GM18907 (cell line): ENCODE results near the gene MVD.

ENCODE experiments used
- ATAC-seq: cut with Tn5 transposase; IDR thresholded peaks from one replicate; pipeline ENCODE4 v1.9.1; 2021; ENCODE audit warnings: mild to moderate bottlenecking, moderate library complexity; ENCODE audit not compliant: unreplicated experiment

MVD gene

GRCh38 chr16:88697116-88697830 is 34.4 kb upstream of the MVD start:
- ATAC-seq = no peak

- no peak for ATAC-seq
These were observed 33.5 kb upstream of the MVD start for GRCh38 chr16:88696441-88696840.

DNA sequence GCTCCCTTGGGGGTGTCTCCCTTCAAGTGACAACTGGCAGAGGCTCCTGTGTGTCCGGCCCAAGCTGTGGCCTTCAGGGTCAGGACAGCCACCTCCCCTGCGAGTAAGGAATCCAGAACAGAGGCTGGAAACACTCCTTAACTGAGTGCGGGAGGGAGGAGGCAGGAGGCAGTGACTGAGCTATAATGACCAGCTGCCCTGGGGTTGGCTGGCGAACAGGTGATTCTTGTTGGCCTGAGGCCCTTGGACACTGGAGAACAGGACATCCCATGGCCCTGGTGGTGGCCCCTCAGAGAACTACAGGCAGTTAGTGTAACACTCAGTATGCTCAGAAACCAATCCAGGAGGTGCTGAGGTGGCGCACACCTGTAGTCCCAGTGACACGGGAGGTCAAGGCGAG is 32.9 kb upstream of the MVD start:
- no peak for ATAC-seq

DNA sequence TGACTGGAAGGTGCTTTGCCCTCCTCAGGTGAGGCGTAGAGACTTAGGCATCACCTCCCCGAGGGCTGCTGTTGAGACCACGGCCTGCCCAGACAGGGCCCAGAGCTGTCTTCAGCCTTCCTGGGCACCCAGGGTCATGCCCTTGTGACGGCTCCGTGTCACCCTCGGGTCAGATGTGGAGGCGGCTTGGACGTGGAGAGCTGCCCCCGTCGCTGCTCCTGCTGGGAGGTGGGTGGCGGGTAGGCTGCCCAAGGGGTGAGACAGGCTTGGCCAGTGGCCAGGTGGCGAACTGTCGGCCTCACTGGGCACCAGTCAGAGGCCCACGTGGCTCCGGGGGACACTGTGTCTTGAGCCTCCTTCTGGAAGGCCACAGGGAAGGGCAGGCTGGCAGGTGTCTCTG is 32.3 kb upstream of the MVD start:
- no peak for ATAC-seq

DNA sequence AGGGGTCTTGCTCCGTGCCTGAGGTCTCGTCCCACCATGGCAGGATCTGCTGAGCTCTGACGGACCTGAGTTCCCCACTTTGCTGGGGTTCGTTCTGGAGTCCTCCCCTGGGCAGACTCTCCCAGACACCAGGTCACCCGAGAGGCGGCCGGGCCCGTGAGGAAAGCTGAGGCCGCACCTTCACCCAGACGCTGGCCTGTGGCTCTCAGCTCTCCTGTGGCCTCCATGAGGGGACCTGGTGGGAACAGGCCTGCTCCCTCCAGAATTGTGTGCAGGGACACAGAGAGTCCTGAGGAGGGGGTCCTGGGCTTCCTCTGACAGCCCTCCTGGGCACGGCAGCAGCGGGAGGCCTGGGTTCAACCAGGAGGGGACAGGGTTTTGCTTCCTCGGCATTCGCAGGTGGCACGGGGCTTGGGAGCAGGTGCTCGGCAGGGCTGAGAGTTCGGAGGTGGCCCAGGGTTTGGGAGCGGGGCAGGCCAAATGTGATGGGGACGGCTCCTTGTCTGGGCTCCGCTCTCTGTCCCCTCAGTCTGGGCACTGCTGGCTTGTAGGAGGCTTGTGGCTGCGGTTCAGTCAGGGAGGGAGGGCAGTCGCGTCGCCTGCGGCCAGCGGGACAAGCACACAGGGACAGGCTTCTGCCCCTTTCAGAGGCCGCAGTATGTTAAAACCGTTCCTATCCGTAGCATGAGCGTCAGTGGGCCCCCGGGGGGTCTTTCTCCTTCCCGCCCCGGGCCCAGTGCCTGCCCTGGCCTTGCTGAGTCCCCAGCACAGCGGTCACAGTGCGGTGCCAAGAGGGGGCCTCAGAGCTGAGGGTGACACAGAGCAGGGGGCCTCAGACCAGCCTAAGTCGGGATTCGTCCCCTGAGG is 31.6 kb upstream of the MVD start:
- no peak for ATAC-seq

DNA sequence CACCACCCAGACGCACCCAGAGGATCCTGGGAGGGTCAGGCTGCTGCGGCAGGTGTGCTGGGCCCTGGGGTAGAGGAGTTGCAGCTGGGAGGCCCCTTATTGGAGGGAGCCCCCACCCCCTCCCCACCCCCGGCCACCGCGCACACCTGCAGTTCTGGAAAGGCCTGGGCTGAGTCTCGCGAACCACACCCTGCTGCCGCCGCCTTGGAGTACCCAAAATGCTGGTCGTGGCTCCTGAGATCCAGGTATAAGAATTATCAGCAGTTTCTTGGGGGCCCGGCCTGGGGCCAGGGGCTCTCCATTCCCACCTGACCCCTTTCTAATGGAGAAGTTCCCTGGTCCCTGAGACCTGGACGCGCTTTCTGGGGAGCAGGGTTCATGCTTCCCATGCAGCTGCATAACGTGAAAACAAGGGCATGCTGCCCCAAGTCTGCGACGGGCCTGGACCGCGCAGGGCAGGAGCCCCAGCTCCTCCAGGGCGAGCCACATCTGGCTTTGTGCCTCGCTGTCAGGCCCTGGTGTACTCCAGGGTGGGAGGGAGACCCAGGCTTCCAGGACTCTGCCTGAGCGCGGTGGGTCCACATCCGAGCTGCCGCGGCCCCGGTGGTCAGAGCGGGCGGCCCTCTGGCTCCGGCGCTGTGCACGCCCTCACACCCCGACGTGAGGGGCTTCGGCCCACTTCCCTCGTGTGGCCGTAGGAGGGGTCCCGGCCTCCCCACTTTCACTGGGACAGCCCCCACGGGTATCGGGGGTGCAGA is 30.7 kb upstream of the MVD start:
- no peak for ATAC-seq

DNA sequence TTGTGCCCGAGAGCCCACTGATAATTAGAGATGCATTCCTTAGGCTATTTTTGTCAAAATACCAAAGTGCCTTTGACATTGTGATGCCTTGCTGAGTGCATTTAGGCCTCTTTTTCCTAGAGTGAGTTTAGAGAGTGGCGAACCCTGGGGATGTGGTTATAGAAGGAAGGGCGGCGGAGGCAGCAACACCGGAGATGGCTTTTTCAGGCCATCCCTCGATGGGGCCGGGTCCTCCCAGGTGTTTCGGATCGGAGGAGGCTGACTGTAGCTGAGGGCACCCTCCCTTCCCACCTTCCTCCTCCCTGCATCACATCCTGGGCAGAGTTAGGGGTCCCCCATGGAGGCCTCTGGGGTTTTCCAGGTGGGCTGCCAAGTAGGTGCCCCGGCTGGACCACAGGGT is 30.0 kb upstream of the MVD start:
- ATAC-seq = no peak

- no peak for ATAC-seq
These were observed 29.2 kb upstream of the MVD start for GRCh38 chr16:88691924-88692560.

DNA sequence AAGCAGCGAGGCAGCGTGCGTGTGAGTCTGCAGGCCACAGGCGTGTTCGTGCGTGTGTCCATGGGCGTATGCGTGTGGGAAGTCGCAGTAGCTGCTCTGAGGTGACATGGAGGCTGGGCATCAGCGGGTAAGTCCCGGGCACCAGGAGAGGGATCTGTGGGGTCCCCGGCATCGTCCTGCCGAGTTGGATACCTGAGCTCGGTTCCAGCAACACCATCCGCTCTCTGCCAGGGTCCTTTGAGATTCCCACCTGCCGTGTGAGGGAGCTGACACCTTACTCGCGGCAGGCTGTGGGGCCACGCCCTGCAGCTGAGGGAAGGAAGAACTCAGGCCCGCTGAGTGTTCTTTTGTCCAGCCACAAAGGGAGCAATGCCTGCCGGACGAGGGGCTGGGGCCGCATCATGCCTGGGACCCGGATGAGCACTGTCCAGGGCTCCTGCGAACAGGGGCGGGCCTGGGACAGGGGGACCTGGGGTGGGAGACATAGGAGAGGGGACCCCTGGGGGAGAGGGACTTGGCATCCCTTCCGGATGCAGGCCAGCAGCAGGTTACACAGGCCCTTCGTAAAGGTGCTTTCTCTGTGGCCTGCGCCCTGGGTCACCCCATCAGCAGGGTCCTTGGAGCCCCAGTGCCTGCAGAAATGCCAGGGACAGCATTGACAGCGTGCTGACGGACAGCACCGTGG is 28.4 kb upstream of the MVD start:
- no peak for ATAC-seq

DNA sequence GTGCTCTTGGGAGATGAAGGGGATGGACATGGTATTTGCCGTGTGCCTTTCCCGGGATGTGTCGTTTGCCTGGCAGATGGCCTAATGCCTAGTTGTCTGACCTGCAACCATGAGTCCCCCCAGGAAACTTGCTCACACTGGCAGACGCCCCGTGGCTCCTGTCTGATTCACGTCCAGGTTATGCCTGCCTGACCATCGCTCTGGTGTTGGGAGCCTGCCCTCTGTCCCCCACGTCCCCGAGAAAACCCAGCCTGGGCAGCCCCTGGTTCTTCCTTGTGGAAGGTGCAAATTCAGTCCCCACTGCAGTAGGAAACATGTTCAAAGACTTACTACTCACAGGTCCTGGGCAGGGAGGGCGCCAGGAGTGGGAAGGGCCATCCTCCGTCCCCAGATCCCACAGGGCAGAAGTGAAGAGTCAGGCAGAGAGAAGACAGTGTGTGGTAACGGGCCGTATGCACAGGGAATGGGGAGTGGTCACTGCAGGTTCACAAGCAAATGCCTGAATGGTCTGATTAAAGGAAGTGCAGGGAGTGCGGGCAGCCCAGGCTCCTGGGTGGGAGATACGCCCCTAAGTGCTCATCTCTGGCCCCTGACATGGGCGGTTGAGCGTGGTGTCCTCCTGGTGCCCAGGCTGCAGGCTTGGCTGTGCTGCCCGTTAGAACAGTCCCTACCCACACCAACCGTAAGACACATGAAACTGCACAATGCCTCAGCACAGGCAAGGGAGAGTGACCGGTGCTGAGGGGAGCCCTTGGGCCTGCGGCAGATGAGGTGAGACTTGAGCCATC is 27.6 kb upstream of the MVD start:
- no peak for ATAC-seq

DNA sequence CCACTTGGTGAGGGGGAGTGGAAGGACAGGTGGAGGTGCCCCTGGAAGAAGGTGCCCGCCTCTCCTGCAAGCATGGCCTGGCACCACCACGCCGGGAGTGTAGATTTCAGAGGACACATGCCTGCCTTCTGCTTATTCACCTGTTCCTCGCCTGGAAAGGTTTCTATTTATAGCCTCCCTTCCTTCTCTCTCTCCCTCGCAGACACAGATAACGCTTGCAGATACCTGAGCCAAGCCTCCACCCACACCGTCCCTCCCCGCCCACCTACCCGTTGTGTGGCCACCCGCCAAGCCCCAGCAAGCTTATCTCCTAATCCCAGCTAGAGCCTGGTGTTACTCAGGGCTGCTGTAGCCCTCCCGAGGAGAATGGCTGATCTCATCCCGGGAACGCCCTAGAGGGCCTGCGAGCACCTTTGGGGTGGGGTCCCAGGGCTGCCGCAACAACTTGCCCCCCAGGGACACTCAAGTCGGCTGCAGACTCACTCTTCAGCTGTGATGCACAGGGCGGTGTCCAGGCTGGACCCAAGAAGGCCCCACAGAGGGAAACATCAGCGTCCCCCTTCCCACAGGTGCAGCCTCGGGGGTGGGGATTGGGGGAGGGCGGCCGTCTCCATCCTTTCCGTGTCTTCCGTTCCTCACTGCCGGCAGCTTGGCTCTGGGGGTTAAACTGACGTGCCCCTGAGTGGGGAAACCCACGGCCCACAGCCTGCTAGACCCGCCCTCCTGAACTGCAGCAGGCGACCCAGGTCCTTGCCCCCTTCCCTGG is 25.3 kb upstream of the MVD start:
- ATAC-seq = no peak

DNA sequence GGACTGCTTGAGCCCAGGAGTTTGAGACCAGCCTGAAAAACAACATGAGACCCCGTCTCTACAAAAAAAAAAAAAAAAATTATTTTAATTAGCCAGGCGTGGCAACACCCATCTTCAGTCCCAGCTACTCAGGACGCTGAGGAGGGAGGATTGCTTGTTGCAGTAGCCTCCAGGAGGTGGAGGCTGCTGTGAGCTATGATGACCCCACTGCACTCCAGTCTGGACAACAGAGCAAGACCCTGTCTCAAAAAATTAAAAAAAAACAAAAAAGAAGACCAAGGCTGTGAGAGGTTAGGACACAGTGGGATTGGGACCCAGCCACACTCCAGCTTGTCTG is 24.8 kb upstream of the MVD start:
- no peak for ATAC-seq

- no peak for ATAC-seq
These were observed 24.3 kb upstream of the MVD start for GRCh38 chr16:88687254-88687576.

- ATAC-seq = peak; percentile 58
These were observed 23.8 kb upstream of the MVD start, which contains the start of gene SNAI3 for GRCh38 chr16:88686439-88687253. TSS of gene SNAI3 (minus strand) at chr16:88686507. CDS start at chr16:88686406, 101 bp downstream.

DNA sequence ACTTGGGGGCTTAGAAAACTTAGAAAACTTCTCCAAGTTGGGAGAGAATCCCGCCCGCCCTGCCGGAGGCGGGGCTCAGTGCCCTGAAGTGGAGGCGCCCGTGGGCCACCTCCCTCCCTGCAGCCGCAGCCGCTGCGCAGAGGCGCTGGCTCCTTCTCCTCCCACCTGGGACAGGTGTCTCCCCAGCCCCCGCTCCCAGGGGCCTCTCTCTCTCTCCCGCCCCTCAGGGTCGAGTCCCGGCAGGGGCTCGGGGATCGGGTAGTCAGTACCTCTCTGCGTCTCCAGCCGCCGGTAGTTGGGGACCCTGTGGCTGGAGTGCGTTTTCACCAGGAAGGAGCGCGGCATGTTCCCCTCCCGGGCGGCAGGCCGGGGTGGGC is 23.2 kb upstream of the MVD start:
- ATAC-seq = no peak

- ATAC-seq = no peak
These were observed 22.5 kb upstream of the MVD start for GRCh38 chr16:88685156-88686061.

DNA sequence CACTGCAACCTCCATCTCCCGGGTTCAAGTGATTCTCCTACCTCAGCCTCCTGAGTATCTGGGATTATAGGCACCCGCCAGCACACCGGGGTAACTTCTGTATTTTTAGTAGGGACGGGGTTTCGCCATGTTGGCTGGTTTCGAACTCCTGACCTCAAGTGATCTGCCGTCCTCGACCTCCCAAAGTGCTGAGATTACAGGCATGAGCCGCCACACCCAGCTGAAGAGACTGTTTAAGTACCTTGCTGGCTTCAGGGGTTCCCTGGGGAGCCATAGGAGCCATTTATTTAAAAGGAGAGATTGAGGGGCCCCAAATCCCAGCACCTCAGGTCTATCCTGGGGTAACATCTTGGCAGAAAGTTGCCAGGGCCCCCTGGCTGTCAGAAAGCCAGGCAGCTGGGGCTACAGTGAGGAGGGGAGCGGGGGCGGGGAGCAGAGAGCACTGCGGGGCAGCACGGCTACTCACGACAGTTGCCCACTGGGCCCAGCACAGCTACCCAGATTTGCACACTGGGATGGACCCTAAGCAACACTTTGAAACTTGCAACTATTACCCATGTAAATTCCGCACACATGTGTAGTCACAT is 21.8 kb upstream of the MVD start:
- no peak for ATAC-seq
